ENCODE measurements around the gene ZNF407. TPM values are rescaled to one million over a fixed set of nuclear protein-coding genes. Genes with fewer than 3 reads are reported as not detected.

ZNF407 gene
- total RNA-seq, 2 experiments from 2014 or later: 16.6 to 17.0 TPM

DNA sequence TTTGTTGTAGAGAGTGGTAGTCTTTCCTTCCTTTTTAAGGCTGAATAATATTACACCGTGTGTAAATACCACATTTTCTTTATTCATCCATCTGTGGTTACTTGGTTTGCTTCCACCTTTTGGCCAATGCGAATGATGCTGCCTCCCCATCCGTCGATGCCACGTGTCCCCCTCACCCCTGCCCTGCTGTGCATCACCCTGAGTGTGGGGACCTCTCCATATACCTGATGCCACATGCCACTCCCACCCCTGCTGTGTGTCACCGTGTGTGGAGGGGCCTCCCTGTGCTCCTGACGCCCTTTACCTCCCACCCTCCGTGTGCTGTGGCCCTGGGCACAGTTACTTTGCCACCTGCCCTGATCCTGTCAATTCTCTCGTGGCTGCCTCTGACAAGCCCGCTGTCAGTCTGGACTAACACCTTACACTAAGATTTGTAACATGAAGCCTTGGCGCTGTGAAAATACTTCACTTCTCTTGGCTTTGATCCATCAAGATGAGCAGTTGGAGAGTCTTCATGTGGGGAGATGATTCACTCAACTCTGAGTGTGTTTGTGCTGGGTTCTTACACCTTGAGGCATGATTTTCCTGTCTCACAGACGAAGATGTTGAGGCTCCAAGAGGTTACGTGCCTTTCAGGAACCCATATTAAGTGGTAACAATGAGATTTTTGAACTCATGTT is 234.0 kb downstream of the ZNF407 start:
- H3K4me3 Mint-ChIP-seq: no peak overlapping the region
- ATAC-seq: no peak
- no peak overlapping the region for H3K27ac Mint-ChIP-seq

DNA sequence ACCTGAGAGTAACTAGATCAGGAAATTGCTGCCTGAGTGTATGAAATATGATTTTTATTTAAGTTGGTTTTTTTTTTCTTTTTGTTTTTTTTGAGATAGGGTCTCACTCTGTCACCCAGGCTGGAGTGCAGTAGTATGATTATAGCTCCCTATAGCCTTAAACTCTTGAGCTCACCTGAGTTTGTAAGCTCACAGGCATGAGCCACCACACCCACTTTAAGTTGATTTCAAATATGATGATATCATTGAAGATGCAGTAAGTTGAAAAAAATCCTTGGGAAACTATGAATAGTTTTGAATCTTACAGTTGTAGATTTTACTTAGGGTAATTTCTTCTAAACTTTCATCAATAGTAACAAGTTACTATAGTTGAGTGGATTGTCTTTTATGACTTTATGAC is 234.7 kb downstream of the ZNF407 start:
- Mint-ChIP-seq H3K4me1 (ENCODE audit: low read depth) (no peaks in the 10 kb centered on the region), H3K9me3 (ENCODE audit: insufficient read depth) (no peaks in the 10 kb centered on the region), H3K27ac (no peak overlapping the region), H3K4me3 (no peak overlapping the region), H3K36me3 (ENCODE audit: low read depth) (no peaks in the 10 kb centered on the region), H3K27me3 (ENCODE audit: low read depth) (no peaks in the 10 kb centered on the region)
- CTCF ChIA-PET: no interaction called here
- ATAC-seq: no peak
- POLR2A ChIA-PET: no interaction called here
- DNase-seq: no peak

More for the DNA sequence above, 234.0 kb downstream of the ZNF407 start:
- Mint-ChIP-seq H3K9me3 (ENCODE audit: insufficient read depth) (no peaks in the 10 kb centered on the region), H3K4me1 (ENCODE audit: low read depth) (no peaks in the 10 kb centered on the region), H3K27me3 (ENCODE audit: low read depth) (no peaks in the 10 kb centered on the region), H3K36me3 (ENCODE audit: low read depth) (no peaks in the 10 kb centered on the region)
- DNase-seq: no peak
- ChIA-PET CTCF (interaction anchor here (0.9 kb wide), 1 partner anchor 12 kb away, joined by 3 read pairs; no protein-coding TSS in a partner anchor), POLR2A (no interaction called here)

DNA sequence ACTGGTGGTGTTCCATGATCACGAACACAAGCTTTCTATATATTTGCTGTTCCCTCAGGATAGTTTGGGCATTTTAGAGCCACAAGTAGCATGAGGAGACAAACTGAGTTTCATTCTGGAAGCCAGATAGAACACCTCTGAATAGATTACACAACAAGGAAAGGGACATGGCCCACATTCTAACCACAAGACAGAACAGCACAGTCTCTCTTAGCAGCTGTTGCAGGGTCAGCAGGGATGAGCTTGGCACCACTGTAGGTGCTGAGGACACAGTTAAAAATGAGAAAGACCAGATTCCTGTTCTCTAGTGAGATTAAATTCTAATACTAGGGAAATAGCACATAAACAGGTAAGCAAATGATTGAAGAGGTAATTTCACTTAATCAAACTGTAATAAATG is 235.3 kb downstream of the ZNF407 start:
- no peaks in the 10 kb centered on the region for H3K9me3 Mint-ChIP-seq (ENCODE audit: insufficient read depth)
- ATAC-seq (no peak), DNase-seq (no peak)
- H3K36me3 Mint-ChIP-seq (ENCODE audit: low read depth): no peaks in the 10 kb centered on the region
- H3K27me3 Mint-ChIP-seq (ENCODE audit: low read depth): no peaks in the 10 kb centered on the region
- POLR2A ChIA-PET: no interaction called here
- H3K4me3 Mint-ChIP-seq: no peak overlapping the region
- CTCF ChIA-PET: no interaction called here
- H3K27ac Mint-ChIP-seq: no peak overlapping the region
- peaks cover 6% of the 10 kb centered on the region for H3K4me1 Mint-ChIP-seq (ENCODE audit: low read depth)

DNA sequence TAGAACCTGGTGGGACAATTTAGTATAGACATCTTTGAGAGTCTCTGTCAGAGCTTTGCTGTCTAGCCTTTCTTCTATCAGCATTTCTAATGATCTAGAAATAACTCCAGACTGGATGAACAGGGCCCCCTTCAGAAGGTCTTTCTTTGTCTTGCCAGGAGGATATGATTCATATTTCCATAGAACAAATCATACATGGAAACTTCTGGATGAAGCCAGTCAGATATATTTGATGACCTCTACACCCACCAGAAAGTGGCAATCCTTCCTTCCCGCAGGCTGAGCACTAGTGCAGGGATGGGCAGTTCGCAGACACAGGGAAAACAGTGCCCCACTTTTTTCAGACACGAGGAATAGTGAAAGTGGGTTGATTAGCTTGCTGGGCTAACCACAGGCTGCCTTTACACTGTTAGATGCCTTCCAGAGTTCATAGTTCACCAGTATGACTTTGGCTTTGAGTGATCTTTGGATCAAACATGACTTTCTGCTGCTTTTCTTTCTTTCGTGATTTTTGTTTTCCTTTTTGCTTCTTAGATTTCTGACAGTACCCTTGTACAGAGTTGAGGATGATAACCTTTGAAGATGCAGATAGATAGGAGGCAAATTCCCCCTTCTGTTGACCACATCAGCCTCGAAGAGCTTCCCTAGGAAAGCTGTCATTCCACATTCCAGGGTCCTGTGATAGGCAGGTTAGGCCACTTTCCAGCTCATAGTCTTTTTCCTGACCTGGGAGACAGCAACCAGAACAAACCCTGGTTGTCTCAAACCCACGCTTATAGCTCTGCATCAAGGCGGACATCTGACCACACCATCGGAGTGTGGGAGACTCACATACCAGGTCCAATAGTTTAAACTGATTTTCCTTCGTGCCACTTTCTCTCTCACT is 237.0 kb downstream of the ZNF407 start:
- Mint-ChIP-seq H3K27me3 (ENCODE audit: low read depth) (no peaks in the 10 kb centered on the region), H3K4me3 (no peak overlapping the region), H3K27ac (no peak overlapping the region), H3K36me3 (ENCODE audit: low read depth) (peaks cover 2% of the 10 kb centered on the region), H3K9me3 (ENCODE audit: insufficient read depth) (no peaks in the 10 kb centered on the region), H3K4me1 (ENCODE audit: low read depth) (peaks cover 13% of the 10 kb centered on the region)
- no peak for ATAC-seq
- ChIA-PET CTCF (interaction anchor here (0.8 kb wide), 1 partner anchor 16 kb away, joined by 3 read pairs; no protein-coding TSS in a partner anchor), POLR2A (no interaction called here)
- no peak for DNase-seq

- DNase-seq: no peak
- Mint-ChIP-seq H3K4me3 (no peak overlapping the region), H3K27me3 (ENCODE audit: low read depth) (no peaks in the 10 kb centered on the region), H3K36me3 (ENCODE audit: low read depth) (peaks cover 8% of the 10 kb centered on the region), H3K27ac (no peak overlapping the region), H3K4me1 (ENCODE audit: low read depth) (peaks cover 28% of the 10 kb centered on the region), H3K9me3 (ENCODE audit: insufficient read depth) (no peaks in the 10 kb centered on the region)
- ChIA-PET CTCF (no interaction called here), POLR2A (no interaction called here)
- ATAC-seq: no peak
These were observed 238.8 kb downstream of the ZNF407 start for GRCh38 chr18:74836296-74837139.

DNA sequence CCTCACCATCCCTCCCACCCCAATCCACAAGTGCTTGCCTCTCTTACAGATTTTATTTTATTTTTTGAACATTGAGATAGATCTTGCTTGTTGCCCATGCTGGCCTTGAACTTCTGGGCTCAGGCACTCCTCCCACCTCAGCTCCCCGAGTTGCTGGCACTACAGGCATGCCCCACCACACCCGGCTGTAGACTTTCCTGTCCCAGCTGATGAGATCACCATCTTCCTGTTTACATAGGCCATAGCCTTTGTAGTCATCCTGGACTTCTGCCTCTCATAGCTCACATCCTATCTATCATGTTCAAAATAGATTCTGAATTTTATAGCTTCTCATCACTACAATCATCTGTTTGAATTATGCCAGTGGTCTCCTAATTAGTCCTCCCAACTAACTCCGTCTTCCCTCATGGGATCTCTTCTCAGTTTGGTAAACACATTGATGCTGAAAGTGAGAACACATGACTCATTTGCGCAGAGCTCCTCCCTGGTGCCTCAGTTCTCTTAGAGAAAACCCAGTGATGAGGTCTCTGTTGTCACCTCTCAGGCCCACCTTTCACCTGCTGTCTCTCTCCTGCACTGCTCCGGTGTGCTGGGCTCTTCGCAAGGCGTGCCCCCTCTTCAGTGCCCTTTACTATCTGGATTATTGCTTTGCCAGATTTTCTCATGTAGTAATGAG is 243.0 kb downstream of the ZNF407 start:
- Mint-ChIP-seq H3K9me3 (ENCODE audit: insufficient read depth) (no peaks in the 10 kb centered on the region), H3K27me3 (ENCODE audit: low read depth) (no peaks in the 10 kb centered on the region), H3K36me3 (ENCODE audit: low read depth) (peaks cover 8% of the 10 kb centered on the region), H3K4me3 (no peak overlapping the region), H3K27ac (peak overlapping the region; percentile 74), H3K4me1 (ENCODE audit: low read depth) (peaks cover 28% of the 10 kb centered on the region)
- ATAC-seq (no peak), DNase-seq (no peak)
- ChIA-PET CTCF (interaction anchor here (1.7 kb wide), 1 partner anchor 21 kb away, joined by 3 read pairs; no protein-coding TSS in a partner anchor), POLR2A (no interaction called here)

DNA sequence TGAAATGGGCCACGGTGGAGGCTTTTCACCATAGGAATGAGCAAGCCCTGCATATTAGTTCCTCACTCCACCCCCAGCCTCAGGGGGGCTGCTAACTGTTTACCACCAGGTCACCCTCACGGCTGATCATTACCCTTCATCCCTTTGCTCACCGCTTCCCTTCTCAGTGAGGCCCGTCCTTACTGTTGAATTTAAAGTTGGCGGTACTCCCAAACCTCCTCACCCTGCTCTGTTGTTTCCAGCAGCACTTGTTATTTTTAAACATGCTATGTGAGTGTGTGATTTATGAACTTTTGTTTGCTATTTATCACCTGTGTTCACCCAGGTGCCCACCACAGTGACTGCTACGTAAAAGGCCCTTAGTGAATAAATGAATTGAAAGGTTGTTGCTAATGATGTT is 243.6 kb downstream of the ZNF407 start:
- ChIA-PET POLR2A (no interaction called here), CTCF (interaction anchor here (1.7 kb wide), 1 partner anchor 22 kb away, joined by 3 read pairs; no protein-coding TSS in a partner anchor)
- H3K4me1 Mint-ChIP-seq (ENCODE audit: low read depth): peaks cover 28% of the 10 kb centered on the region
- DNase-seq: no peak
- no peaks in the 10 kb centered on the region for H3K27me3 Mint-ChIP-seq (ENCODE audit: low read depth)
- H3K9me3 Mint-ChIP-seq (ENCODE audit: insufficient read depth): no peaks in the 10 kb centered on the region
- no peak for ATAC-seq
- H3K4me3 Mint-ChIP-seq: no peak overlapping the region
- peaks cover 8% of the 10 kb centered on the region for H3K36me3 Mint-ChIP-seq (ENCODE audit: low read depth)
- no peak overlapping the region for H3K27ac Mint-ChIP-seq

GRCh38 chr18:74849301-74849700 is 251.6 kb downstream of the ZNF407 start:
- CTCF ChIA-PET: no interaction called here
- Mint-ChIP-seq H3K36me3 (ENCODE audit: low read depth) (no peaks in the 10 kb centered on the region), H3K4me1 (ENCODE audit: low read depth) (peaks cover 2% of the 10 kb centered on the region), H3K27me3 (ENCODE audit: low read depth) (no peaks in the 10 kb centered on the region), H3K27ac (no peak overlapping the region), H3K4me3 (no peak overlapping the region), H3K9me3 (ENCODE audit: insufficient read depth) (no peaks in the 10 kb centered on the region)
- ATAC-seq: no peak
- no peak for DNase-seq
- POLR2A ChIA-PET: no interaction called here

- CTCF ChIA-PET: no interaction called here
- POLR2A ChIA-PET: no interaction called here
These were observed 258.8 kb downstream of the ZNF407 start for GRCh38 chr18:74856434-74856833.

GRCh38 chr18:74856928-74857327 is 259.3 kb downstream of the ZNF407 start:
- CTCF ChIA-PET: no interaction called here
- no peak overlapping the region for H3K27ac Mint-ChIP-seq
- no peak for DNase-seq
- H3K9me3 Mint-ChIP-seq (ENCODE audit: insufficient read depth): no peaks in the 10 kb centered on the region
- no peak for ATAC-seq
- no peaks in the 10 kb centered on the region for H3K27me3 Mint-ChIP-seq (ENCODE audit: low read depth)
- no peaks in the 10 kb centered on the region for H3K4me1 Mint-ChIP-seq (ENCODE audit: low read depth)
- H3K4me3 Mint-ChIP-seq: no peak overlapping the region
- H3K36me3 Mint-ChIP-seq (ENCODE audit: low read depth): no peaks in the 10 kb centered on the region
- POLR2A ChIA-PET: no interaction called here

More at GRCh38 chr18:74856434-74856833, 258.8 kb downstream of the ZNF407 start:
- Mint-ChIP-seq H3K9me3 (ENCODE audit: insufficient read depth) (no peaks in the 10 kb centered on the region), H3K27me3 (ENCODE audit: low read depth) (no peaks in the 10 kb centered on the region), H3K4me1 (ENCODE audit: low read depth) (no peaks in the 10 kb centered on the region), H3K36me3 (ENCODE audit: low read depth) (no peaks in the 10 kb centered on the region), H3K27ac (no peak overlapping the region), H3K4me3 (no peak overlapping the region)
- DNase-seq (no peak), ATAC-seq (no peak)

DNA sequence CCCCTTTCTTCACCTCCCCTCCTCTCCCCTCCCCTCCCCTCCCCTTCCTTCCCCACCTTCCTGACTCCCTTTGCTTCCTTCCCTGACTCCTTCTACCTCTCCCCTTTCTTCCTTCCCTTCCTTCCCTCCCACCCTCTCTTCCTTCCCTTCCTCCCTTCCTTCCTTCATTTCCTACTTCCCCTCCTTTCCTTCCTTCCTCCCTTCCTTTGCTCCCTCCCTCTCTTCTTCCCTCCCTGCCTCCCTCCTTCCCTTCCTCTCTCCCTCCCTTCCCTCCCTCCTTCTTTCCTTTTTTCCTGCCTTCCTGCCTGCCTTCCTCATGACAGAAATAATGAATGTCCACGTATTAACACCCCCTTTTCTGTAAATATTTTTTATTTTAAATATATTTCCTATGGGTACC is 260.2 kb downstream of the ZNF407 start:
- Mint-ChIP-seq H3K4me1 (ENCODE audit: low read depth) (no peaks in the 10 kb centered on the region), H3K36me3 (ENCODE audit: low read depth) (no peaks in the 10 kb centered on the region), H3K9me3 (ENCODE audit: insufficient read depth) (no peaks in the 10 kb centered on the region), H3K27ac (no peak overlapping the region), H3K4me3 (no peak overlapping the region), H3K27me3 (ENCODE audit: low read depth) (no peaks in the 10 kb centered on the region)
- ATAC-seq (no peak), DNase-seq (no peak)
- ChIA-PET CTCF (no interaction called here), POLR2A (no interaction called here)
